ENCODE measurements around the gene CEP95. TPM values are rescaled to one million over a fixed set of nuclear protein-coding genes. Genes with fewer than 3 reads are reported as not detected.
A peak's percentile ranks its signal among the peaks of the same experiment; 100 is the strongest.

CEP95 gene
- total RNA-seq, 3 donors from 2014 or later (not counting 1 experiment from before 2014, with no cell fraction given), result 152 to 187 (median 186) TPM

GRCh38 chr17:64532409-64532808 lies 25.6 kb downstream of the CEP95 start:
- TF ChIP-seq CTCF (IDR thresholded peaks at IDR 0.05), result no peak
- no peaks in the 10 kb centered on the region for H3K4me1 ChIP-seq (ENCODE audit: control insufficient read depth, insufficient read depth, low read length)
- intact Hi-C loops (cut with micrococcal nuclease), result no loop called here
- peaks cover 92% of the 10 kb centered on the region for H3K36me3 ChIP-seq (ENCODE audit: control insufficient read depth, insufficient read depth, low read length)
- H3K27me3 Mint-ChIP-seq (ENCODE audit: low read depth in 2 of 2), result no peaks in the 10 kb centered on the region
- H3K27ac ChIP-seq (ENCODE audit: low read length), result no peak overlapping the region
- no peaks in the 10 kb centered on the region for H3K27me3 ChIP-seq (ENCODE audit: control insufficient read depth, insufficient read depth, low read length)
- no peak for DNase-seq
- no peaks in the 10 kb centered on the region for H3K9me3 ChIP-seq (ENCODE audit: control insufficient read depth, insufficient read depth, low read length)
- peaks cover 0 to 4% of the 10 kb centered on the region in 2 donors for H3K4me1 Mint-ChIP-seq
- no peak overlapping the region for H3K4me3 Mint-ChIP-seq
- H3K36me3 Mint-ChIP-seq, result peaks cover 36% of the 10 kb centered on the region
- H3K9me3 Mint-ChIP-seq, result no peaks in the 10 kb centered on the region
- ATAC-seq, result no peak
- peak overlapping the region in 1 of 2 donors; percentile 34 for H3K27ac Mint-ChIP-seq
- H3K4me3 ChIP-seq (ENCODE audit: low read length), result no peak overlapping the region
- 85% methylated on average over 5 of the region's 5 CpGs for WGBS (ENCODE audit: insufficient coverage)

- Histone ChIP-seq H3K36me3 (ENCODE audit: control insufficient read depth, insufficient read depth, low read length) (peaks cover 89% of the 10 kb centered on the region), H3K4me1 (ENCODE audit: control insufficient read depth, insufficient read depth, low read length) (no peaks in the 10 kb centered on the region), H3K27ac (ENCODE audit: low read length) (no peak overlapping the region), H3K27me3 (ENCODE audit: control insufficient read depth, insufficient read depth, low read length) (no peaks in the 10 kb centered on the region), H3K4me3 (ENCODE audit: low read length) (no peak overlapping the region), H3K9me3 (ENCODE audit: control insufficient read depth, insufficient read depth, low read length) (no peaks in the 10 kb centered on the region)
- no peak for TF ChIP-seq CTCF (IDR thresholded peaks at IDR 0.05)
- H3K36me3 Mint-ChIP-seq, result peaks cover 46% of the 10 kb centered on the region
- no peaks in the 10 kb centered on the region for H3K9me3 Mint-ChIP-seq
- H3K4me3 Mint-ChIP-seq, result no peak overlapping the region
- DNase-seq (no peak), ATAC-seq (no peak)
- H3K4me1 Mint-ChIP-seq, result peaks cover 0 to 8% of the 10 kb centered on the region in 2 donors
- intact Hi-C loops (cut with micrococcal nuclease), result no loop called here
- WGBS (ENCODE audit: insufficient coverage), result 90% methylated on average over 2 of the region's 2 CpGs
- H3K27me3 Mint-ChIP-seq (ENCODE audit: low read depth in 2 of 2), result no peaks in the 10 kb centered on the region
- peak overlapping the region; percentile 34 to 73 for H3K27ac Mint-ChIP-seq
These were observed 27.0 kb downstream of the CEP95 start for GRCh38 chr17:64533784-64534183.

- ATAC-seq, result peak in 2 of 3 donors; percentile 33 to 47
- H3K9me3 Mint-ChIP-seq, result no peaks in the 10 kb centered on the region
- H3K27ac Mint-ChIP-seq, result peak overlapping the region; percentile 34 to 73
- intact Hi-C loops (cut with micrococcal nuclease), result no loop called here
- no peaks in the 10 kb centered on the region for H3K27me3 ChIP-seq (ENCODE audit: control insufficient read depth, insufficient read depth, low read length)
- peaks cover 44% of the 10 kb centered on the region for H3K36me3 Mint-ChIP-seq
- H3K4me3 ChIP-seq (ENCODE audit: low read length), result no peak overlapping the region
- WGBS (ENCODE audit: insufficient coverage), result 92% methylated on average over 3 of the region's 3 CpGs
- H3K4me3 Mint-ChIP-seq, result no peak overlapping the region
- no peak for TF ChIP-seq CTCF (IDR thresholded peaks at IDR 0.05)
- H3K4me1 Mint-ChIP-seq, result peaks cover 0 to 10% of the 10 kb centered on the region in 2 donors
- H3K27me3 Mint-ChIP-seq (ENCODE audit: low read depth in 2 of 2), result no peaks in the 10 kb centered on the region
- no peak overlapping the region for H3K27ac ChIP-seq (ENCODE audit: low read length)
- no peaks in the 10 kb centered on the region for H3K4me1 ChIP-seq (ENCODE audit: control insufficient read depth, insufficient read depth, low read length)
- DNase-seq, result peak in 1 of 2 donors; percentile 24
- H3K36me3 ChIP-seq (ENCODE audit: control insufficient read depth, insufficient read depth, low read length), result peaks cover 85% of the 10 kb centered on the region
- no peaks in the 10 kb centered on the region for H3K9me3 ChIP-seq (ENCODE audit: control insufficient read depth, insufficient read depth, low read length)
These were observed 27.4 kb downstream of the CEP95 start for GRCh38 chr17:64534187-64534586.

- DNase-seq (no peak), ATAC-seq (no peak)
- Histone ChIP-seq H3K27me3 (ENCODE audit: control insufficient read depth, insufficient read depth, low read length) (no peaks in the 10 kb centered on the region), H3K4me1 (ENCODE audit: control insufficient read depth, insufficient read depth, low read length) (no peaks in the 10 kb centered on the region), H3K9me3 (ENCODE audit: control insufficient read depth, insufficient read depth, low read length) (no peaks in the 10 kb centered on the region), H3K36me3 (ENCODE audit: control insufficient read depth, insufficient read depth, low read length) (peaks cover 77% of the 10 kb centered on the region), H3K4me3 (ENCODE audit: low read length) (no peak overlapping the region), H3K27ac (ENCODE audit: low read length) (no peak overlapping the region)
- Mint-ChIP-seq H3K36me3 (peaks cover 37% of the 10 kb centered on the region), H3K27me3 (ENCODE audit: low read depth in 2 of 2) (no peaks in the 10 kb centered on the region), H3K4me3 (no peak overlapping the region), H3K4me1 (peaks cover 0 to 10% of the 10 kb centered on the region in 2 donors), H3K9me3 (no peaks in the 10 kb centered on the region), H3K27ac (peak overlapping the region in 1 of 2 donors; percentile 15)
- TF ChIP-seq CTCF (IDR thresholded peaks at IDR 0.05), result no peak
- WGBS (ENCODE audit: insufficient coverage), result 95% methylated on average over 5 of the region's 6 CpGs
- intact Hi-C loops (cut with micrococcal nuclease), result no loop called here
These were observed 28.6 kb downstream of the CEP95 start for GRCh38 chr17:64535357-64535756.

Measured in natural killer cell (primary cell).